Neutrophil (primary cell): ENCODE results near the gene PIN1.

Experiments used
- H3K27ac ChIP-seq: fragments of 200-600 bp; sonication (generic); 2 replicates; pipeline ENCODE4 v1.5.1; 2016; ENCODE audit warnings: mild to moderate bottlenecking, moderate library complexity
- H3K27me3 ChIP-seq: fragments of 200-600 bp; sonication (generic); 2 replicates; pipeline ENCODE4 v1.6.0; 2016; ENCODE audit warnings: mild to moderate bottlenecking
- H3K36me3 ChIP-seq: fragments of 200-600 bp; sonication (generic); 2 replicates; pipeline ENCODE4 v1.5.1; 2017
- H3K4me1 ChIP-seq, 2 experiments: fragments of 200-600 bp in 1 of 2; sonication (generic) in 1 of 2; 1 replicate in 1 of 2; 2 replicates in 1 of 2; pipeline versions ENCODE4 v1.5.1 to v1.6.1; 2013 to 2016; ENCODE audit warnings: low read depth in 1 of 2, low read length in 1 of 2, mild to moderate bottlenecking in 1 of 2, moderate library complexity in 1 of 2; ENCODE audit not compliant: control insufficient read depth in 1 of 2, insufficient read depth in 1 of 2
- H3K4me3 ChIP-seq, 2 experiments: fragments of 200-600 bp in 1 of 2; sonication (generic) in 1 of 2; 1 replicate in 1 of 2; 2 replicates in 1 of 2; pipeline ENCODE4 v1.5.1; 2013 to 2016; ENCODE audit warnings: low read depth in 1 of 2, low read length in 1 of 2, mild to moderate bottlenecking in 1 of 2, moderate library complexity in 1 of 2
- H3K9me3 ChIP-seq: fragments of 200-600 bp; sonication (generic); 2 replicates; pipeline ENCODE4 v1.5.1; 2016
- CTCF ChIP-seq: fragments of 200-600 bp; sonication (generic); IDR thresholded peaks from 2 replicates; pipeline ENCODE4 v1.5.1; 2016; ENCODE audit warnings: antibody characterized with exemption

Gene PIN1

GRCh38 chr19:9848060-9848459 is 12.9 kb downstream of the PIN1 start:
- no peaks in the 10 kb centered on the region for H3K9me3 ChIP-seq
- peaks cover 81% of the 10 kb centered on the region for H3K36me3 ChIP-seq
- TF ChIP-seq CTCF, result no peak
- no peak overlapping the region for H3K27ac ChIP-seq
- no peaks in the 10 kb centered on the region for H3K27me3 ChIP-seq
- no peaks in the 10 kb centered on the region for H3K4me1 ChIP-seq
- no peak overlapping the region for H3K4me3 ChIP-seq

- no peaks in the 10 kb centered on the region for H3K27me3 ChIP-seq
- no peaks in the 10 kb centered on the region for H3K9me3 ChIP-seq
- H3K4me3 ChIP-seq, result no peak overlapping the region
- no peak for TF ChIP-seq CTCF
- peaks cover 75% of the 10 kb centered on the region for H3K36me3 ChIP-seq
- no peak overlapping the region for H3K27ac ChIP-seq
- H3K4me1 ChIP-seq, result no peaks in the 10 kb centered on the region
These were observed 13.6 kb downstream of the PIN1 start for GRCh38 chr19:9848762-9849161.

- Histone ChIP-seq H3K4me1 (no peaks in the 10 kb centered on the region), H3K27ac (no peak overlapping the region), H3K9me3 (no peaks in the 10 kb centered on the region), H3K36me3 (peaks cover 69% of the 10 kb centered on the region), H3K27me3 (no peaks in the 10 kb centered on the region), H3K4me3 (no peak overlapping the region)
- no peak for TF ChIP-seq CTCF
These were observed 14.7 kb downstream of the PIN1 start for GRCh38 chr19:9849791-9850190.

GRCh38 chr19:9850235-9850959 is 15.3 kb downstream of the PIN1 start:
- no peak overlapping the region for H3K4me3 ChIP-seq
- H3K4me1 ChIP-seq, result no peaks in the 10 kb centered on the region
- H3K27me3 ChIP-seq, result no peaks in the 10 kb centered on the region
- TF ChIP-seq CTCF, result no peak
- peaks cover 64% of the 10 kb centered on the region for H3K36me3 ChIP-seq
- H3K27ac ChIP-seq, result no peak overlapping the region
- no peaks in the 10 kb centered on the region for H3K9me3 ChIP-seq

- no peak overlapping the region for H3K4me3 ChIP-seq
- H3K27me3 ChIP-seq, result no peaks in the 10 kb centered on the region
- H3K9me3 ChIP-seq, result no peaks in the 10 kb centered on the region
- peaks cover 25% of the 10 kb centered on the region for H3K36me3 ChIP-seq
- no peak for TF ChIP-seq CTCF
- H3K4me1 ChIP-seq, result peaks cover 16% of the 10 kb centered on the region in 2 experiments
- no peak overlapping the region for H3K27ac ChIP-seq
These were observed 19.2 kb downstream of the PIN1 start for GRCh38 chr19:9854282-9854846.
